KOPT-K1 (cell line): ENCODE results near the gene NEK7.
"Not testable (repeated sequence)": the region's sequence is repeated elsewhere in the genome, so short reads cannot be mapped to it uniquely, and the experiment has no call there.

Experiments used
- H3K27ac ChIP-seq: fragments of 200-600 bp; sonication (generic); 2 replicates; pipeline ENCODE4 v1.5.1; 2016; ENCODE audit warnings: antibody characterized with exemption, mild to moderate bottlenecking, low read depth, low read length; ENCODE audit not compliant: poor library complexity, severe bottlenecking
- H3K36me3 ChIP-seq: fragments of 200-600 bp; sonication (generic); 2 replicates; pipeline ENCODE4 v1.5.1; 2017; ENCODE audit warnings: antibody characterized with exemption, mild to moderate bottlenecking, low read length, moderate library complexity; ENCODE audit not compliant: insufficient read depth
- H3K9me3 ChIP-seq: fragments of 200-600 bp; sonication (generic); 2 replicates; pipeline ENCODE4 v1.5.1; 2017; ENCODE audit warnings: antibody characterized with exemption, low read length, mild to moderate bottlenecking; ENCODE audit not compliant: insufficient read depth, poor library complexity, severe bottlenecking

NEK7 gene

DNA sequence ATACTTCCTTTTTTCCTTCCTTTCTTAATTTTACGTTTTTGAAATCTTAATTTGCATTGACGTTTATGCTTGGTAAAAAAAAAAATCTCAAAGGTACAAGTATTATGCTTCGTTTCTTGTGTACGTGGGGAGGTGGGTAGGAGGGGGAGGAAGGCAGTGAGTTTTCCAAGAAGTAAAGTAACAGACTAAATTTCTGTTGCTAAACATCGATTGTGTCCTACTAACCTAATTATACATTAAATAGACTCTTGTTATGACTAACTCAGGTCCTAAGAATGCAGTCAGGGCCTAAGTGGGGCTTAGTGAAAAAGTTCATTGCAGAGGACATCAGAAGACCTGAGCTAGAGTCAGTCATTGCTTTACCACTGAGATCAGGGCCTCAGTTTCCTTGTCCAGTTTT, 17.5 kb downstream of the NEK7 start:
- H3K9me3 ChIP-seq: no peaks in the 10 kb centered on the region
- no peaks in the 10 kb centered on the region for H3K36me3 ChIP-seq
- peak overlapping the region; percentile 85 for H3K27ac ChIP-seq

- Histone ChIP-seq H3K27ac (peak overlapping the region; percentile 85), H3K9me3 (no peaks in the 10 kb centered on the region)
Measured at GRCh38 chr1:198175423-198176170, 18.8 kb downstream of the NEK7 start.

GRCh38 chr1:198176179-198176578, 19.4 kb downstream of the NEK7 start:
- no peaks in the 10 kb centered on the region for H3K9me3 ChIP-seq
- peak overlapping the region; percentile 85 for H3K27ac ChIP-seq
- H3K36me3 ChIP-seq: no peaks in the 10 kb centered on the region

More at GRCh38 chr1:198175423-198176170, 18.8 kb downstream of the NEK7 start:
- no peaks in the 10 kb centered on the region for H3K36me3 ChIP-seq

GRCh38 chr1:198177546-198177945, 20.7 kb downstream of the NEK7 start:
- no peaks in the 10 kb centered on the region for H3K9me3 ChIP-seq

GRCh38 chr1:198178615-198179014, 21.8 kb downstream of the NEK7 start:
- Histone ChIP-seq H3K36me3 (no peaks in the 10 kb centered on the region), H3K9me3 (no peaks in the 10 kb centered on the region), H3K27ac (peak overlapping the region; percentile 85)

More at GRCh38 chr1:198177546-198177945, 20.7 kb downstream of the NEK7 start:
- Histone ChIP-seq H3K36me3 (no peaks in the 10 kb centered on the region), H3K27ac (peak overlapping the region; percentile 85)

DNA sequence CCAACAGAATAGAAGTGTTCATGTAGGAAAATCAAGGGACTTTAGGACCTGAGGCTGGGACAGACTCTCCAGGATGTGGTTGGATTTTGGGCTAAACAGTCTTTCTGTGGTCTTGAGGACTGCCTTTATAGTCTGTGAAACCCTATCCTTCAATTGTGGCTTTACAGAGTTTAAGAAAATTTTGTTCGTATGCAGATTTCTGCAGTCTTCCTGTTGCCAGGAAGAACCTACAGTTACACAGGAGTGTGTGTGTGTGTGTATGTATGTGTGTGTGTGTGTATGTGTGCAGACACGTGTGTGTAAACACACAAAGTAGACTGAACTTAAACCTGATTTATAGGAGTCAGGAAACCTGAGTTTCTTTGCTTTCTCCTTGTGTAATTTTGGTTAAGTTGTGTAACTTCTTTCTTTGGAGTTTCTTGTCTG, 22.8 kb downstream of the NEK7 start:
- no peaks in the 10 kb centered on the region for H3K36me3 ChIP-seq
- no peaks in the 10 kb centered on the region for H3K9me3 ChIP-seq
- H3K27ac ChIP-seq: peak overlapping the region; percentile 85

DNA sequence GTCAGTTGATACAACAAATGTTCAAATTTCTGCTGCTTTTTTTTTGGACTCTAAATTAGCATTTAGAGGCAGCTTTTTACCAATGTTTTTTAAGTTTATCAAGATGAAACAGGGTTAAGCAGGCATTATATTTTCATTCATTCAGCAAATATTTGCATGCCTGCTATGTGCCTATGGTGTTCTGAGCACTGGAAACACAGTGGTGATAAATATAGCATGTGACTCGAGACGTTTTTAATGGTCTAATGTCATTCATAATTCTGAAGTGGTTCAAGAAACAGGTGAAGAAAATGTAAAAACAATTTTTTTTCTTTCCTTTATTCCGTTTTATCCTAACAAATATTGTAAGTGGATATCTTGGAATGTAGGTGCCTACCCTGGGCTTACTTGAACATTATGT, 26.8 kb downstream of the NEK7 start:
- no peaks in the 10 kb centered on the region for H3K36me3 ChIP-seq
- peak overlapping the region; percentile 85 for H3K27ac ChIP-seq
- H3K9me3 ChIP-seq: no peaks in the 10 kb centered on the region

- Histone ChIP-seq H3K9me3 (no peaks in the 10 kb centered on the region), H3K27ac (peak overlapping the region; percentile 85)
Measured at GRCh38 chr1:198184516-198184915, 27.7 kb downstream of the NEK7 start.

DNA sequence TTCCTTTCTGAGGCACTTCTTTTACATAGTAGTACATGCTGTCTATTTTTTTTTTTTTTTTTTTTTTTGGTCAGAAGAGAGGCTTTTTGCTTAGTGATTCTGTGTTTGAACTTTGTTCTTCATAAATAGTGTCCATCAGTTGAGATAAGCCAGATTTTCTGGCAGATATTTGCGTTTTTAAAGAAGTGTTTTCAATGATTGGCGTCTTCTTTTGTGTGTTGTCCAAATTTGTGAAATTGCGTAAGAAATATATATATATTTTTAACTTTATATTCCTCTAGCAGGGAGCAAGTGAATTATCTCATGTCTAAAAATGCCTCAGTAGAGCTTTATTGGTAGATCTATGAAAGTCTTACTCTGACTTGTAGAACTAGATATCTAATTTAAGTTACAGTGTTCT, 28.3 kb downstream of the NEK7 start:
- H3K27ac ChIP-seq: peak overlapping the region; percentile 85

More at GRCh38 chr1:198184516-198184915, 27.7 kb downstream of the NEK7 start:
- H3K36me3 ChIP-seq: no peaks in the 10 kb centered on the region

GRCh38 chr1:198185759-198186158, 29.0 kb downstream of the NEK7 start:
- peak overlapping the region; percentile 85 for H3K27ac ChIP-seq
- no peaks in the 10 kb centered on the region for H3K9me3 ChIP-seq
- H3K36me3 ChIP-seq: no peaks in the 10 kb centered on the region

More for the DNA sequence above, 28.3 kb downstream of the NEK7 start:
- Histone ChIP-seq H3K9me3 (no peaks in the 10 kb centered on the region), H3K36me3 (no peaks in the 10 kb centered on the region)

- H3K27ac ChIP-seq: peak overlapping the region; percentile 85
- no peaks in the 10 kb centered on the region for H3K36me3 ChIP-seq
- no peaks in the 10 kb centered on the region for H3K9me3 ChIP-seq
Measured at GRCh38 chr1:198186916-198187580, 30.2 kb downstream of the NEK7 start.

- Histone ChIP-seq H3K36me3 (no peaks in the 10 kb centered on the region), H3K9me3 (no peaks in the 10 kb centered on the region), H3K27ac (peak overlapping the region; percentile 85)
Measured at GRCh38 chr1:198187973-198188588, 31.3 kb downstream of the NEK7 start.

DNA sequence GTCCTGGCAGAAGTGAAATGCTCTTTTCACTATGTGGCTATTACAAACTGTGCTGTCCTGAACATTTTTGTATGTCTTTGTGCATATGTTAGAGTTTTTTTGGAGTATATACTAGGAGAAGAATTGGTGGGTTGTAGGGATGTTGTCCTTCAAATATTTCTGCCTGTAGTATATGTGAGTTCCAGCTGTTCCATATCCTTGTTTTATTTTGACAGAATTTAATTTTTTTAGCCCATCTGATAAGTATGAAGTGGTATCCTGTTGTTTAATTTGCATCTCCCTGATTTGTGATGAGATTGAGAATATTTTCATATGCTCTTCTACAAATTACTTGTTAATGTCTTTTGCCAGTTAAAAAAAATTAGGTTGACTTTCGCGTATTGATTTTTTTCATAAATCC, 34.3 kb downstream of the NEK7 start:
- peaks cover 4% of the 10 kb centered on the region for H3K9me3 ChIP-seq
- no peaks in the 10 kb centered on the region for H3K36me3 ChIP-seq
- peak overlapping the region; percentile 85 for H3K27ac ChIP-seq

- H3K36me3 ChIP-seq, H3K27ac ChIP-seq, H3K9me3 ChIP-seq: not testable (repeated sequence)
Measured at GRCh38 chr1:198193871-198194270, 37.1 kb downstream of the NEK7 start.

DNA sequence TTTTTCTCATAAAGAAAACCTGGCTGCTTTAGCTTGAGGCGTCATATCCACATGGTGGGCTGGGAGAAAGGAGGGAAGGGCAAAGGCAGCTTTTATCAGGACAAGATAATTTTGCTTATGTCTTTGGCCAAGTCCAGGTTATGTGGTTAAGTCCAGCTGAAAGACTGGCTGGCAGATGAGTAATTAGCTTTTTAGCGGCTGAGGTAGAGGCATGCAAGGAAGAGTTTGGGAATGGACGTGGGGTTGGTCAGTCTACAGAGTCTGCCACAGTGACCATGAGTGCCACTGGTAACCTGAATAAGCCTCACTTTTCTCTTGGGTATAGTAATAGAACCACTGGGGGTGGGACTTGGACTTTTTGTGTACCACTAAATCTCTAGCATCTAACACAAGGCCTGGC, 39.8 kb downstream of the NEK7 start:
- H3K36me3 ChIP-seq: no peaks in the 10 kb centered on the region
- H3K9me3 ChIP-seq: peaks cover 4% of the 10 kb centered on the region
- no peak overlapping the region for H3K27ac ChIP-seq
